Smooth muscle cell (in vitro differentiated cells): ENCODE data around the gene CGB7. TPM values are rescaled to one million over a fixed set of nuclear protein-coding genes. Genes with fewer than 3 reads are reported as not detected.
"Not testable (repeated sequence)": the region's sequence is repeated elsewhere in the genome, so short reads cannot be mapped to it uniquely, and the experiment has no call there.

Experiments used
- DNase-seq: peaks from one replicate; lab custom pipeline; 2025; ENCODE audit not compliant: unreplicated experiment; lab: John Stamatoyannopoulos, UW
- H2AFZ ChIP-seq: fragments of 200-600 bp; sonication (generic); 2 replicates; pipeline ENCODE4 v1.6.0; 2016; ENCODE audit warnings: antibody characterized with exemption, low read depth, mild to moderate bottlenecking
- H3F3A ChIP-seq: fragments of 200-600 bp; sonication (generic); 2 replicates; pipeline ENCODE4 v1.6.0; 2017; ENCODE audit warnings: antibody characterized with exemption, low read depth
- H3K27ac ChIP-seq: fragments of 200-600 bp; sonication (generic); 2 replicates; pipeline ENCODE4 v1.5.1; 2016; ENCODE audit warnings: low read depth, mild to moderate bottlenecking
- H3K27me3 ChIP-seq: fragments of 200-600 bp; sonication (generic); 2 replicates; pipeline ENCODE4 v1.6.1; 2016; ENCODE audit warnings: low read depth, mild to moderate bottlenecking
- H3K36me3 ChIP-seq: fragments of 200-600 bp; sonication (generic); 2 replicates; pipeline ENCODE4 v1.5.1; 2016; ENCODE audit warnings: low read depth
- H3K4me1 ChIP-seq: fragments of 200-600 bp; sonication (generic); 2 replicates; pipeline ENCODE4 v1.5.1; 2016; ENCODE audit warnings: low read depth
- H3K4me2 ChIP-seq: fragments of 200-600 bp; sonication (generic); 2 replicates; pipeline ENCODE4 v1.6.0; 2016; ENCODE audit warnings: mild to moderate bottlenecking
- H3K4me3 ChIP-seq: fragments of 200-600 bp; sonication (generic); 2 replicates; pipeline ENCODE4 v1.5.1; 2016; ENCODE audit warnings: mild to moderate bottlenecking
- H3K79me2 ChIP-seq: fragments of 200-600 bp; sonication (generic); 2 replicates; pipeline ENCODE4 v1.6.0; 2016; ENCODE audit warnings: low read depth, mild to moderate bottlenecking
- H3K9ac ChIP-seq: fragments of 200-600 bp; sonication (generic); 2 replicates; pipeline ENCODE4 v1.6.0; 2016; ENCODE audit warnings: low read depth
- H3K9me3 ChIP-seq: fragments of 200-600 bp; sonication (generic); replicated peaks from 2 replicates; pipeline ENCODE4 v1.5.1; 2016; ENCODE audit warnings: low read depth
- H4K20me1 ChIP-seq: fragments of 200-600 bp; sonication (generic); 2 replicates; pipeline ENCODE4 v1.6.0; 2016; ENCODE audit warnings: low read depth
- WGBS: methylation state at CpG from one replicate; pipeline ENCODE4 v1.1.7; 2016; ENCODE audit warnings: low lambda C conversion rate; 5-methylcytosine and 5-hydroxymethylcytosine counted together
- polyA plus RNA-seq: library from polyadenylated mRNA; unstranded; fragments of >200 nt; fragmentation: Nextera tagmentation; extraction: Ambion mirVana; gene quantifications from 2 replicates; pipeline ENCODE4 v1.2.1, GENCODE V29; 2016
- total RNA-seq: library from RNA; depleted of rRNA; stranded (reverse); fragments of >200 nt; gene quantifications from 2 replicates; pipeline ENCODE4 v1.2.3, GENCODE V29; 2014
- TF ChIP-seq, protein P1 (sequence below): fragments of 200-600 bp; sonication (generic); IDR thresholded peaks from 2 replicates; pipeline ENCODE4 v1.5.1; 2017; ENCODE audit warnings: borderline replicate concordance, mild to moderate bottlenecking, antibody characterized with exemption; ENCODE audit not compliant: insufficient read depth, poor library complexity, severe bottlenecking

Gene CGB7
- total and polyA plus RNA-seq, 2 experiments from 2014 or later, result 2.0 to 2.5 TPM

DNA sequence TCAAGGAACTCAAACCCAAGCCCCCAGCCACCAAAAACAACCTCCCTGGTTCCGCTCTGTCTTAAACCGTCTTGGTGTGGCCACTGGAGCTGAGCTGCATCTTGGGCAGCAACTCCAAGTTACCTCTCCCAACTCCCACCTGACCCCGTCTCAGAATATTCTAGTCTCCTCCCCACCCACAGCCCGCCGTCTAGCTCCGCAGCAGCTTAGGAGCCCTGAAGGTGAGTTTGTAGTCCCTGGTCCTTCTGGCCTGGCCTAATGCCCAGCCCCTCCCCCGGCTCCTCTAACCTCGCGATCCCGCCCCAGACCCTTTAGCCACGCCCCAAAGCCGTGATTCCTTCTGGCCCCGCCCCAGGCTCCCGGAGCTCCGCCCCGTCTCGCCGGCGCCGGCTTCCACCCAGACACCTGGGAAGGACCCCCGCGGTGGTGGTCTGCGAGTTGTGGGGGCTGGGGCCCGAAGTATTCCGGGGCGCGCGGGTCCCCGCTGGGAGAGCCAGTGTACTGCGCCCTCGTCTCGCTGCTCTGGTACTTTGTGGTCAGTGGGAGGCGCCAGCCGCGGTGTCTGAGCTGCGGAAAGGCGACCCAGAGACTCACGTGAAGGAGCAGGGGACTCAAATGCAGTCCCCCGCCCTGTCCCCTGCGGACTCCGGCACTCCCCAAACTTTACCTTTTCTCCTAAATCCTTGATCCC lies 38.2 kb downstream of the CGB7 start:
- no peak overlapping the region for H3K4me2 ChIP-seq
- H2AFZ ChIP-seq, result no peak overlapping the region
- no peak for DNase-seq
- H3K79me2 ChIP-seq, result no peaks in the 10 kb centered on the region
- no peaks in the 10 kb centered on the region for H3K4me1 ChIP-seq
- WGBS, result 63% methylated on average over 39 of the region's 41 CpGs
- peaks cover 6% of the 10 kb centered on the region for H3K27me3 ChIP-seq
- TF ChIP-seq, protein P1, sequence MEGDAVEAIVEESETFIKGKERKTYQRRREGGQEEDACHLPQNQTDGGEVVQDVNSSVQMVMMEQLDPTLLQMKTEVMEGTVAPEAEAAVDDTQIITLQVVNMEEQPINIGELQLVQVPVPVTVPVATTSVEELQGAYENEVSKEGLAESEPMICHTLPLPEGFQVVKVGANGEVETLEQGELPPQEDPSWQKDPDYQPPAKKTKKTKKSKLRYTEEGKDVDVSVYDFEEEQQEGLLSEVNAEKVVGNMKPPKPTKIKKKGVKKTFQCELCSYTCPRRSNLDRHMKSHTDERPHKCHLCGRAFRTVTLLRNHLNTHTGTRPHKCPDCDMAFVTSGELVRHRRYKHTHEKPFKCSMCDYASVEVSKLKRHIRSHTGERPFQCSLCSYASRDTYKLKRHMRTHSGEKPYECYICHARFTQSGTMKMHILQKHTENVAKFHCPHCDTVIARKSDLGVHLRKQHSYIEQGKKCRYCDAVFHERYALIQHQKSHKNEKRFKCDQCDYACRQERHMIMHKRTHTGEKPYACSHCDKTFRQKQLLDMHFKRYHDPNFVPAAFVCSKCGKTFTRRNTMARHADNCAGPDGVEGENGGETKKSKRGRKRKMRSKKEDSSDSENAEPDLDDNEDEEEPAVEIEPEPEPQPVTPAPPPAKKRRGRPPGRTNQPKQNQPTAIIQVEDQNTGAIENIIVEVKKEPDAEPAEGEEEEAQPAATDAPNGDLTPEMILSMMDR, result peak; percentile 5
- no peak overlapping the region for H3K4me3 ChIP-seq
- no peaks in the 10 kb centered on the region for H4K20me1 ChIP-seq
- no peak overlapping the region for H3K9ac ChIP-seq
- H3K27ac ChIP-seq, result no peak overlapping the region
- no peaks in the 10 kb centered on the region for H3K36me3 ChIP-seq
- no peaks in the 10 kb centered on the region for H3K9me3 ChIP-seq
- no peaks in the 10 kb centered on the region for H3F3A ChIP-seq

DNA sequence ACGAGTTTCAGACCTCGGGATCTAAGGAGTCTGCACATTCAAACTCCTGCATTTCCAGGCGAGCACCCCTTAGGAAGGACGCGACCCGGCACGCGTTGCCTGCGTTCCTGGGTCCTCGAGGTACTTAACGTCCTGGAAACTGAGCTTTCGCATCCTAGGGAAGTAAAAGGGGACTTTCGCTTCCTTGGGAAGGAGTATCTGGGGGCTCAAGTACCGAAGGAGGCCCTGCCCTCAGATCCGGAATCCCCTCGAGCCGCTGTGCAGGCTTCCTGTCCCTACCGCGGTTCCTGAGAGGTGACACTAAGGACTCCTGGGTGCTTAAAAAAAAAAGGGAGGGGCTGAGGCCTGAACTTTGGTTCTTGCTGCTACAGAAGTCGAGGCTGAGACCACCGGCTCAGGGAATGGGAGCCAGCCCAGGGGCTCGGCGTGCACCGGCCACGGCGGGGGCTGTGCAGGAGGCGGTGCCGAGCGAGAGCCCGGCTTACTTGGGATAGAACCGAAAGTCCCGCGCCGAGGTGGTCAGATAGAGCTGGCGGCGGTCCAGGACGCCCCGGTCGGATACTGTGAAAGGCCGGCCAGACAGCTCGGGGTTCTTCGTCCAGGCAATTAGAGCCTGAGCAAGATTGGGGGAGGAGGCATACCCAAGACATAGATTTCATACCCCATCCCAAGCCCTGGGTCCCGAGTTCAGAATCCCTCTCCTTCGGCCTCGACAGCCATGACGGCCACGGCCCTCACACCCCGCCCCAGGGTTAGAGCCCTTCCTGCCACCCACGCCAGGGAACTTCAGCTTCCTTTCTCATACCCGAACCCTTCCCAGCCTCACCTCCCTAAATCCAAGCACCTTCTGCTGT lies 38.9 kb downstream of the CGB7 start:
- H3K27me3 ChIP-seq, DNase-seq, H4K20me1 ChIP-seq, H3K79me2 ChIP-seq, H3K9ac ChIP-seq, H3F3A ChIP-seq, H3K9me3 ChIP-seq, H3K27ac ChIP-seq, H3K36me3 ChIP-seq, H3K4me1 ChIP-seq, H2AFZ ChIP-seq: not testable (repeated sequence)
- Histone ChIP-seq H3K4me3 (peak overlapping the region; percentile 46), H3K4me2 (peak overlapping the region; percentile 95)
- WGBS, result 52% methylated on average over 44 of the region's 50 CpGs

DNA sequence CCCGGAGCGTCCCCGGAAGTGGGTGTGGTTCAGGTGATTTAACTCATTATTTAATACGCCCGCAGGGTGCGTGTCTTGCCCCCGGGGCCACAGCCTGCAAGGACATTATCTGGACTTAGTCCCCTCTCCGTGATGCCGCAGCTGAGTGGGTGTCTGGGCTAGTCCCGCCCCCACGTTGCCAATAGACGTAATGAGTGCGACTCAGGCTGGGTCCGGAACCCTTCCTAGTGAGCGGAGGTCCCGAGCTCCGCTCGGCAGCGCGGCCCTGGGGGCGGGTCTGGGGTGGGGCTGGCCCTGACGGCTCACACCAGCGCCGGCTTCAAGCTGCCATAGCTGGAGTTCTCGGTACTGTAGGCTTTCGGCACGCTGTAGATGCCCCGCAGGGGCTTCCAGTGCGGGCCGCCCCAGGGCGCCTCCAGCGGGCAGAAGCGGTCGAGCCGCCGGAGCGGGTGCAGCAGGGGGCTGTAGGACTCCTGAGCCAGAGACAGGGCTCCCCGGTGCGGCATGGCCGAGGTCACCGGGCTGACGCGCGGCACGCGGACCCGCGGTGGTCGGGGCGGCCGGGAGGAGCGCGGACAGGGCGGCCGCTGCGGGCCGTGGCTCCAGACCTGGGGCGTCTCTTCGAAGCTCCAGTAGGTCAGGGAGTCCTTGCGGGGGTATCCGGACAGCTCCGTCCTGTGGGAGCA lies 39.7 kb downstream of the CGB7 start:
- Histone ChIP-seq H3F3A (no peaks in the 10 kb centered on the region), H3K36me3 (no peaks in the 10 kb centered on the region), H3K4me3 (peak overlapping the region; percentile 46), H3K79me2 (no peaks in the 10 kb centered on the region), H3K4me2 (peak overlapping the region; percentile 95), H3K27ac (no peak overlapping the region), H3K9ac (no peak overlapping the region), H3K27me3 (peaks cover 6% of the 10 kb centered on the region), H3K4me1 (no peaks in the 10 kb centered on the region), H4K20me1 (no peaks in the 10 kb centered on the region), H2AFZ (peak overlapping the region; percentile 1), H3K9me3 (no peaks in the 10 kb centered on the region)
- TF ChIP-seq, protein P1, result peak; percentile 36
- peak; percentile 25 for DNase-seq
- 5% methylated on average over 57 of the region's 62 CpGs for WGBS

DNA sequence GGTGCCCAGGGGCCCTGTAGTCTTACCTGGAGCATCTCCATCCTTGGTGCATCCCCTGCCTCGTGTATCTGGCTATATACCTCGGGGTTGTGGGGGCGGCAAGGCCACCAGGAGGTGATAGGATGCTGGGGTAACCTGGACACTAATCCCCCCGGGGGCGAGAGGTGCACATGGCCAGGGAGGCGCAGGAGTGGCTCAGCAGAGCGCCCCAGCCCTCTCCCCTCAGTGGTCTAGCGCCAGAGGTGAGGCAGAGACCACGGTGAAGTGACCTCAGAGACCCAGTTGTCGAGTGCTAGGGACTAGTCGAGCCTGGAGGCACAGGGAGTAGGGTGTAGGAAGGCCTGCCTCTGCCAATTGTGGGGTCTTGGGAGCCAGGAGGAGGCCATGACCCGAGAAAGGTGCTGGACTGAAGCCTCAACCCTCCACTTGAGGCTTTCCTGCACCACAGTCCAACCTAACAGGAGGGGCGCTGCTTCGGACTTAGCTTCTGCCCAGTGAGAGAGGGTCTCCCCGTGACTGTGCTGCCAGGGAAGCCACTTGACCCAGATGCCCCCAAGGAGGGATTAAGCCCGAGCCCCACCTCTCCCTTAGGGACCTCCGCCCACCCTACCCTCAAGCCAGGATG lies 40.4 kb downstream of the CGB7 start, which contains the start of gene LHB:
Gene LHB (minus strand): TSS at position 51 of the 625 bp plus-strand sequence. CDS start 10 bp downstream, at position 41.
- Histone ChIP-seq H3K27me3 (peaks cover 6% of the 10 kb centered on the region), H3K4me2 (peak within 1 kb of the TSS; percentile 95), H4K20me1 (no peaks in the 10 kb centered on the region), H3K4me3 (peak within 1 kb of the TSS; percentile 46), H3K9ac (no peak within 1 kb of the TSS), H3K9me3 (no peaks in the 10 kb centered on the region), H3K4me1 (no peaks in the 10 kb centered on the region), H3K79me2 (no peaks in the 10 kb centered on the region), H3F3A (no peaks in the 10 kb centered on the region), H2AFZ (peak within 1 kb of the TSS; percentile 1), H3K36me3 (no peaks in the 10 kb centered on the region), H3K27ac (no peak within 1 kb of the TSS)
- DNase-seq, result no peak
- WGBS, result 80% methylated on average over 17 of the region's 17 CpGs
- TF ChIP-seq, protein P1, result no peak
